ENCODE data around the gene TFF2.

TFF2 gene

GRCh38 chr21:42364304-42364865 lies 13.6 kb upstream of the TFF2 start:
- no peak for DNase-seq

GRCh38 chr21:42363312-42363711 lies 12.5 kb upstream of the TFF2 start:
- no peak for DNase-seq

- no peak for DNase-seq
Measured at GRCh38 chr21:42362700-42363099, 11.9 kb upstream of the TFF2 start.

- no peak for DNase-seq
Measured at GRCh38 chr21:42362198-42362597, 11.4 kb upstream of the TFF2 start.

GRCh38 chr21:42361286-42361685 lies 10.5 kb upstream of the TFF2 start:
- DNase-seq: no peak

- no peak for DNase-seq
Measured at GRCh38 chr21:42360317-42360716, 9.5 kb upstream of the TFF2 start.

- DNase-seq: no peak
Measured at GRCh38 chr21:42358937-42359336, 8.1 kb upstream of the TFF2 start.

GRCh38 chr21:42358261-42358660 lies 7.5 kb upstream of the TFF2 start:
- DNase-seq: no peak

- no peak for DNase-seq
Measured at GRCh38 chr21:42357307-42357706, 6.5 kb upstream of the TFF2 start.

- DNase-seq: no peak
Measured at GRCh38 chr21:42356650-42357049, 5.9 kb upstream of the TFF2 start.

- DNase-seq: no peak
Measured at GRCh38 chr21:42356046-42356445, 5.3 kb upstream of the TFF2 start.

- no peak for DNase-seq
Measured at GRCh38 chr21:42353623-42354022, 2.8 kb upstream of the TFF2 start.

- DNase-seq: no peak
Measured at GRCh38 chr21:42352441-42353095, 1.8 kb upstream of the TFF2 start.

- DNase-seq: no peak
Measured at GRCh38 chr21:42351626-42352440, 1.0 kb upstream of the TFF2 start.

GRCh38 chr21:42350318-42350910 lies 380 bp downstream of the TFF2 start:
- DNase-seq: no peak

GRCh38 chr21:42349420-42350317 lies 1.1 kb downstream of the TFF2 start:
- no peak for DNase-seq

- DNase-seq: no peak
Measured at GRCh38 chr21:42348762-42349161, 2.0 kb downstream of the TFF2 start.

- no peak for DNase-seq
Measured at GRCh38 chr21:42347601-42348327, 3.0 kb downstream of the TFF2 start.

- DNase-seq: no peak
Measured at GRCh38 chr21:42346866-42347600, 3.8 kb downstream of the TFF2 start.

GRCh38 chr21:42346441-42346840 lies 4.4 kb downstream of the TFF2 start:
- DNase-seq: no peak

- DNase-seq: no peak
Measured at GRCh38 chr21:42344631-42345030, 6.2 kb downstream of the TFF2 start.

All from stimulated activated CD4-positive, alpha-beta T cell treated with anti-CD3 and anti-CD28 coated beads, Interleukin-12 subunit alpha, Interleukin-12 subunit beta, amount 100 ng/mL, for 4 hours (primary cell).